Activated CD4-positive, alpha-beta T cell treated with anti-CD3 and anti-CD28 coated beads, Interleukin-2, amount 50 U/mL, for 4 hours (primary cell): ENCODE data around the gene DIP2A.
"Not testable (repeated sequence)": the region's sequence is repeated elsewhere in the genome, so short reads cannot be mapped to it uniquely, and the experiment has no call there.

Source experiments
- DNase-seq, 2 experiments: peaks; one replicate each; pipeline ENCODE4 v3.0.0-alpha.2; 2020

Gene DIP2A

GRCh38 chr21:46425041-46425440, 33.6 kb upstream of the DIP2A start:
- no peak for DNase-seq

GRCh38 chr21:46425571-46425970, 33.1 kb upstream of the DIP2A start:
- DNase-seq = peak in 1 of 2 experiments; percentile 10

- DNase-seq = no peak
Observed at GRCh38 chr21:46426313-46427046, 32.2 kb upstream of the DIP2A start.

- DNase-seq = no peak
Observed at GRCh38 chr21:46427516-46427915, 31.2 kb upstream of the DIP2A start.

- no peak for DNase-seq
Observed at GRCh38 chr21:46428286-46428685, 30.4 kb upstream of the DIP2A start.

- DNase-seq = no peak
Observed at GRCh38 chr21:46428987-46429710, 29.5 kb upstream of the DIP2A start.

GRCh38 chr21:46429754-46430681, 28.7 kb upstream of the DIP2A start:
- DNase-seq = no peak

- DNase-seq = no peak
Observed at GRCh38 chr21:46431448-46431847, 27.2 kb upstream of the DIP2A start.

GRCh38 chr21:46431884-46432488, 26.7 kb upstream of the DIP2A start:
- DNase-seq = no peak

- not testable (repeated sequence) for DNase-seq
Observed at GRCh38 chr21:46433116-46433515, 25.6 kb upstream of the DIP2A start.

- DNase-seq = no peak
Observed at GRCh38 chr21:46434322-46434958, 24.3 kb upstream of the DIP2A start.

- no peak for DNase-seq
Observed at GRCh38 chr21:46435786-46436227, 22.9 kb upstream of the DIP2A start.

GRCh38 chr21:46436621-46437020, 22.1 kb upstream of the DIP2A start:
- no peak for DNase-seq

- DNase-seq = no peak
Observed at GRCh38 chr21:46437096-46437498, 21.6 kb upstream of the DIP2A start.

- no peak for DNase-seq
Observed at GRCh38 chr21:46437511-46437910, 21.2 kb upstream of the DIP2A start.

GRCh38 chr21:46438241-46438640, 20.4 kb upstream of the DIP2A start:
- no peak for DNase-seq

GRCh38 chr21:46439906-46440305, 18.8 kb upstream of the DIP2A start:
- DNase-seq = no peak

GRCh38 chr21:46441331-46441730, 17.4 kb upstream of the DIP2A start:
- no peak for DNase-seq

GRCh38 chr21:46441961-46442498, 16.7 kb upstream of the DIP2A start:
- no peak for DNase-seq

GRCh38 chr21:46442938-46443337, 15.8 kb upstream of the DIP2A start:
- DNase-seq = no peak

- no peak for DNase-seq
Observed at GRCh38 chr21:46443910-46444309, 14.8 kb upstream of the DIP2A start.

GRCh38 chr21:46448108-46448507, 10.6 kb upstream of the DIP2A start:
- no peak for DNase-seq
